HepG2 (cell line): Measurements from ENCODE around the gene CCDC57. TPM values are rescaled to one million over a fixed set of nuclear protein-coding genes. Genes with fewer than 3 reads are reported as not detected.

Source experiments
- ERF ChIP-seq: IDR thresholded peaks from 2 replicates; pipeline ENCODE4 v1.6.1; 2018; ENCODE audit warnings: missing biosample characterization, missing genetic modification reagents
- GATAD1 ChIP-seq: IDR thresholded peaks from 2 replicates; pipeline ENCODE4 v1.6.1; 2016; ENCODE audit warnings: missing genetic modification reagents, missing compliant biosample characterization
- HDAC2 ChIP-seq: sonication (generic); formaldehyde crosslinking; IDR thresholded peaks from 2 replicates; pipeline ENCODE4 v1.4.0; 2020; ENCODE audit warnings: missing genetic modification reagents
- HNRNPL ChIP-seq: fragments of 200-400 bp; formaldehyde crosslinking; IDR thresholded peaks from 2 replicates; pipeline ENCODE4 v1.6.1; 2017; ENCODE audit warnings: mild to moderate bottlenecking, low read depth, low read length
- MEIS1 ChIP-seq: sonication (generic); formaldehyde crosslinking; IDR thresholded peaks from 2 replicates; pipeline ENCODE4 v1.9.0; 2021; ENCODE audit warnings: mild to moderate bottlenecking, missing genetic modification reagents, moderate library complexity, borderline replicate concordance
- NCOA2 ChIP-seq: sonication (generic); formaldehyde crosslinking; IDR thresholded peaks from 2 replicates; pipeline ENCODE4 v1.8.0; 2022; ENCODE audit warnings: inconsistent platforms
- POGZ ChIP-seq: sonication (generic); formaldehyde crosslinking; IDR thresholded peaks from 2 replicates; pipeline ENCODE4 v1.4.0; 2020; ENCODE audit warnings: mild to moderate bottlenecking, missing genetic modification reagents
- TGIF2 ChIP-seq: IDR thresholded peaks from 2 replicates; pipeline ENCODE4 v1.6.1; 2016; ENCODE audit warnings: control low read depth, missing compliant biosample characterization
- ZNF234 ChIP-seq: sonication (generic); formaldehyde crosslinking; conservative IDR thresholded peaks from 2 replicates; pipeline ENCODE4 v1.5.1; 2020; ENCODE audit warnings: mild to moderate bottlenecking, missing genetic modification reagents
- ZNF761 ChIP-seq: sonication (generic); formaldehyde crosslinking; conservative IDR thresholded peaks from 2 replicates; pipeline ENCODE4 v1.4.0; 2020; ENCODE audit warnings: mild to moderate bottlenecking, missing genetic modification reagents
- ZNF773 ChIP-seq: sonication (generic); formaldehyde crosslinking; IDR thresholded peaks from 2 replicates; pipeline ENCODE4 v1.4.0; 2020; ENCODE audit warnings: missing genetic modification reagents, borderline replicate concordance
- ZNF790 ChIP-seq: sonication (generic); formaldehyde crosslinking; IDR thresholded peaks from 2 replicates; pipeline ENCODE4 v1.8.0; 2022; ENCODE audit warnings: missing genetic modification reagents, mild to moderate bottlenecking, borderline replicate concordance
- ZNF839 ChIP-seq: sonication (generic); formaldehyde crosslinking; IDR thresholded peaks from 2 replicates; pipeline ENCODE4 v1.4.0; 2020; ENCODE audit warnings: missing genetic modification reagents, mild to moderate bottlenecking, borderline replicate concordance
- polyA plus RNA-seq, 8 experiments: library from polyadenylated mRNA; depleted of rRNA in 3 of 8; stranded (reverse) in 7 of 8; unstranded in 1 of 8; fragments of >200 nt; fragmentation: Illumina TruSeq in 4 of 8; extraction: Trizol in 4 of 8; gene quantifications; 2 replicates each; pipeline versions ENCODE4 v1.2.1 to v1.2.3, GENCODE V29; 2011 to 2016; ENCODE audit warnings: low read depth in 4 of 8, missing spikeins in 1 of 8, mixed read lengths in 1 of 8; ENCODE audit not compliant: insufficient read depth in 1 of 8
- total RNA-seq, 5 experiments: library from RNA; depleted of rRNA; stranded (reverse); fragments of >200 nt; fragmentation: Illumina TruSeq; extraction: Trizol; gene quantifications; 2 replicates each; pipeline ENCODE4 v1.2.3, GENCODE V29; 2016; ENCODE audit warnings: low read depth in 1 of 5
- TF ChIP-seq, protein P1 (sequence below): sonication (generic); formaldehyde crosslinking; IDR thresholded peaks from 2 replicates; pipeline ENCODE4 v1.5.1; 2020; ENCODE audit warnings: missing genetic modification reagents, mild to moderate bottlenecking, borderline replicate concordance
- TF ChIP-seq, protein P2 (sequence below): sonication (generic); formaldehyde crosslinking; IDR thresholded peaks from 2 replicates; pipeline ENCODE4 v1.4.0; 2020; ENCODE audit warnings: mild to moderate bottlenecking, missing genetic modification reagents, borderline replicate concordance
- TF ChIP-seq, protein P3 (sequence below): sonication (generic); formaldehyde crosslinking; IDR thresholded peaks from 2 replicates; pipeline ENCODE4 v1.4.0; 2020; ENCODE audit warnings: missing genetic modification reagents, borderline replicate concordance
- TF ChIP-seq, protein P4 (sequence below): sonication (generic); formaldehyde crosslinking; IDR thresholded peaks from 2 replicates; pipeline ENCODE4 v1.5.0; 2020; ENCODE audit warnings: missing genetic modification reagents

Gene CCDC57
- total and polyA plus RNA-seq, 2 of the 13 experiments (the other 11 are each of a cell fraction or from before 2014, with no cell fraction given): 59.3 to 59.9 TPM

DNA sequence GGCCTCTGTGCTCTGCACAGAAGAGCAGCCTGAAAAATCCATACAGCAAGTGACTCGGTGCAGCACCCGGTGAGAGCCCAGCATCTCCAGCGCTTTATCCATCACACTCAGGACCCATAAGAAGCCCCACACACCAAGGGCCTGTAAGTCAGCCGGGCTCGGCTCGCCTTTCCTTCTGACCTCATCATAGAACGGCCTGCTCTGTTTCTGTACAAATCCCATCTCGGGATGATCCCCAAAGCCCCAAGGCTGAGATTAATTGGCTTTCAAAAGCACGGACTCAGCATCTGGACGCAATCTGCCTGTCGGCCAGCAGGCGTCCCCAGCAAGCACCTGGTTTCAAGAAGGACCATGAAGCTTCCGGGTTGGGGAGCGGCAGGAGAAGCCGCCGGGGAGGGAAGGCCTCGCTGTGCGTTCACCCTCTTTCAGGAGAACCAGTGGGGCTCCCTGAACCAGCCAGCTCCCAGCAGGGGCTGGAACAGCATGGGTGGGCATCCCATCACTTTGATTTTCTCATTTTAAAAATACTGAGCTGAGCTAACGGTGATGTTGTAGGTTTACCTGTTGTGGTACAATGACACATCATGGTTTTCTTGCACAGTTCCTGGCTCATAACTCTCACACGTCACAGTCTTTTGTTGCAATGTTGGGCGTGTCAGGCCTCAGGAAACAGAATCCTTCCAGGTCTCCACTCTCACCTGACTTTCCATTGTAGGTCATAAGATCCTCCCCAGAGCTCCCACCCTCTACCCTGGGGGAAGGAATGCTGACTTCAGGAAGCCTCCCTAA lies 6.7 kb downstream of the CCDC57 start (continued):
- TF ChIP-seq, protein P1, sequence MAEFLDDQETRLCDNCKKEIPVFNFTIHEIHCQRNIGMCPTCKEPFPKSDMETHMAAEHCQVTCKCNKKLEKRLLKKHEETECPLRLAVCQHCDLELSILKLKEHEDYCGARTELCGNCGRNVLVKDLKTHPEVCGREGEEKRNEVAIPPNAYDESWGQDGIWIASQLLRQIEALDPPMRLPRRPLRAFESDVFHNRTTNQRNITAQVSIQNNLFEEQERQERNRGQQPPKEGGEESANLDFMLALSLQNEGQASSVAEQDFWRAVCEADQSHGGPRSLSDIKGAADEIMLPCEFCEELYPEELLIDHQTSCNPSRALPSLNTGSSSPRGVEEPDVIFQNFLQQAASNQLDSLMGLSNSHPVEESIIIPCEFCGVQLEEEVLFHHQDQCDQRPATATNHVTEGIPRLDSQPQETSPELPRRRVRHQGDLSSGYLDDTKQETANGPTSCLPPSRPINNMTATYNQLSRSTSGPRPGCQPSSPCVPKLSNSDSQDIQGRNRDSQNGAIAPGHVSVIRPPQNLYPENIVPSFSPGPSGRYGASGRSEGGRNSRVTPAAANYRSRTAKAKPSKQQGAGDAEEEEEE: no peak
- TF ChIP-seq, protein P2, sequence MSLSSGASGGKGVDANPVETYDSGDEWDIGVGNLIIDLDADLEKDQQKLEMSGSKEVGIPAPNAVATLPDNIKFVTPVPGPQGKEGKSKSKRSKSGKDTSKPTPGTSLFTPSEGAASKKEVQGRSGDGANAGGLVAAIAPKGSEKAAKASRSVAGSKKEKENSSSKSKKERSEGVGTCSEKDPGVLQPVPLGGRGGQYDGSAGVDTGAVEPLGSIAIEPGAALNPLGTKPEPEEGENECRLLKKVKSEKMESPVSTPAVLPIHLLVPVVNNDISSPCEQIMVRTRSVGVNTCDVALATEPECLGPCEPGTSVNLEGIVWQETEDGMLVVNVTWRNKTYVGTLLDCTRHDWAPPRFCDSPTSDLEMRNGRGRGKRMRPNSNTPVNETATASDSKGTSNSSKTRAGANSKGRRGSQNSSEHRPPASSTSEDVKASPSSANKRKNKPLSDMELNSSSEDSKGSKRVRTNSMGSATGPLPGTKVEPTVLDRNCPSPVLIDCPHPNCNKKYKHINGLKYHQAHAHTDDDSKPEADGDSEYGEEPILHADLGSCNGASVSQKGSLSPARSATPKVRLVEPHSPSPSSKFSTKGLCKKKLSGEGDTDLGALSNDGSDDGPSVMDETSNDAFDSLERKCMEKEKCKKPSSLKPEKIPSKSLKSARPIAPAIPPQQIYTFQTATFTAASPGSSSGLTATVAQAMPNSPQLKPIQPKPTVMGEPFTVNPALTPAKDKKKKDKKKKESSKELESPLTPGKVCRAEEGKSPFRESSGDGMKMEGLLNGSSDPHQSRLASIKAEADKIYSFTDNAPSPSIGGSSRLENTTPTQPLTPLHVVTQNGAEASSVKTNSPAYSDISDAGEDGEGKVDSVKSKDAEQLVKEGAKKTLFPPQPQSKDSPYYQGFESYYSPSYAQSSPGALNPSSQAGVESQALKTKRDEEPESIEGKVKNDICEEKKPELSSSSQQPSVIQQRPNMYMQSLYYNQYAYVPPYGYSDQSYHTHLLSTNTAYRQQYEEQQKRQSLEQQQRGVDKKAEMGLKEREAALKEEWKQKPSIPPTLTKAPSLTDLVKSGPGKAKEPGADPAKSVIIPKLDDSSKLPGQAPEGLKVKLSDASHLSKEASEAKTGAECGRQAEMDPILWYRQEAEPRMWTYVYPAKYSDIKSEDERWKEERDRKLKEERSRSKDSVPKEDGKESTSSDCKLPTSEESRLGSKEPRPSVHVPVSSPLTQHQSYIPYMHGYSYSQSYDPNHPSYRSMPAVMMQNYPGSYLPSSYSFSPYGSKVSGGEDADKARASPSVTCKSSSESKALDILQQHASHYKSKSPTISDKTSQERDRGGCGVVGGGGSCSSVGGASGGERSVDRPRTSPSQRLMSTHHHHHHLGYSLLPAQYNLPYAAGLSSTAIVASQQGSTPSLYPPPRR (CRISPR knock-in tag): no peak
- TF ChIP-seq TGIF2 (CRISPR knock-in tag): 0 out of 2 replicates have a peak, but pooled peaks have one; percentile 69
- peak; percentile 77 for TF ChIP-seq HDAC2
- no peak for TF ChIP-seq ZNF790 (CRISPR knock-in tag)
- TF ChIP-seq GATAD1: peak; percentile 75
- TF ChIP-seq NCOA2: peak; percentile 52; the same call in 1 of the 2 replicates
- peak; percentile 2; the same call in 1 of the 2 replicates for TF ChIP-seq ZNF839 (CRISPR knock-in tag)
- TF ChIP-seq HNRNPL: 0 out of 2 replicates have a peak, but pooled peaks have one; percentile 29
- TF ChIP-seq MEIS1 (CRISPR knock-in tag): no peak
- no peak for TF ChIP-seq POGZ (CRISPR knock-in tag)
- TF ChIP-seq, protein P3, sequence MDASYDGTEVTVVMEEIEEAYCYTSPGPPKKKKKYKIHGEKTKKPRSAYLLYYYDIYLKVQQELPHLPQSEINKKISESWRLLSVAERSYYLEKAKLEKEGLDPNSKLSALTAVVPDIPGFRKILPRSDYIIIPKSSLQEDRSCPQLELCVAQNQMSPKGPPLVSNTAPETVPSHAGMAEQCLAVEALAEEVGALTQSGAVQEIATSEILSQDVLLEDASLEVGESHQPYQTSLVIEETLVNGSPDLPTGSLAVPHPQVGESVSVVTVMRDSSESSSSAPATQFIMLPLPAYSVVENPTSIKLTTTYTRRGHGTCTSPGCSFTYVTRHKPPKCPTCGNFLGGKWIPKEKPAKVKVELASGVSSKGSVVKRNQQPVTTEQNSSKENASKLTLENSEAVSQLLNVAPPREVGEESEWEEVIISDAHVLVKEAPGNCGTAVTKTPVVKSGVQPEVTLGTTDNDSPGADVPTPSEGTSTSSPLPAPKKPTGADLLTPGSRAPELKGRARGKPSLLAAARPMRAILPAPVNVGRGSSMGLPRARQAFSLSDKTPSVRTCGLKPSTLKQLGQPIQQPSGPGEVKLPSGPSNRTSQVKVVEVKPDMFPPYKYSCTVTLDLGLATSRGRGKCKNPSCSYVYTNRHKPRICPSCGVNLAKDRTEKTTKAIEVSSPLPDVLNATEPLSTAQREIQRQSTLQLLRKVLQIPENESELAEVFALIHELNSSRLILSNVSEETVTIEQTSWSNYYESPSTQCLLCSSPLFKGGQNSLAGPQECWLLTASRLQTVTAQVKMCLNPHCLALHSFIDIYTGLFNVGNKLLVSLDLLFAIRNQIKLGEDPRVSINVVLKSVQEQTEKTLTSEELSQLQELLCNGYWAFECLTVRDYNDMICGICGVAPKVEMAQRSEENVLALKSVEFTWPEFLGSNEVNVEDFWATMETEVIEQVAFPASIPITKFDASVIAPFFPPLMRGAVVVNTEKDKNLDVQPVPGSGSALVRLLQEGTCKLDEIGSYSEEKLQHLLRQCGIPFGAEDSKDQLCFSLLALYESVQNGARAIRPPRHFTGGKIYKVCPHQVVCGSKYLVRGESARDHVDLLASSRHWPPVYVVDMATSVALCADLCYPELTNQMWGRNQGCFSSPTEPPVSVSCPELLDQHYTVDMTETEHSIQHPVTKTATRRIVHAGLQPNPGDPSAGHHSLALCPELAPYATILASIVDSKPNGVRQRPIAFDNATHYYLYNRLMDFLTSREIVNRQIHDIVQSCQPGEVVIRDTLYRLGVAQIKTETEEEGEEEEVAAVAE (CRISPR knock-in tag): peak; percentile 73; the same call in 1 of the 2 replicates
- TF ChIP-seq ERF: peak; percentile 86
- no peak for TF ChIP-seq ZNF761
- no peak for TF ChIP-seq ZNF234 (CRISPR knock-in tag)
- TF ChIP-seq, protein P4, sequence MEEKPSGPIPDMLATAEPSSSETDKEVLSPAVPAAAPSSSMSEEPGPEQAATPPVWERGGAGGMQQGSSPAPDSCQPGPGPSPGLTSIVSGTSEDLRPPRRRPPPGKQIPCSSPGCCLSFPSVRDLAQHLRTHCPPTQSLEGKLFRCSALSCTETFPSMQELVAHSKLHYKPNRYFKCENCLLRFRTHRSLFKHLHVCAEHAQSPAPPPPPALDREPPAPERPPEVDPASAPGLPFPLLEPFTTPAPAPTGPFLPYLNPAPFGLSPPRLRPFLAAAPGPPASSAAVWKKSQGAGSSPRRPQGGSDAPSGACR (CRISPR knock-in tag): peak; percentile 61; the same call in 1 of the 2 replicates
- no peak for TF ChIP-seq ZNF773 (CRISPR knock-in tag)
